Activated gamma-delta T cell treated with Interleukin-2 at 50 U/mL for 16 hours (primary cell): ENCODE measurements around the gene C3.
A peak's percentile ranks its signal among the peaks of the same experiment; 100 is the strongest.
"Not testable (repeated sequence)": the region's sequence is repeated elsewhere in the genome, so short reads cannot be mapped to it uniquely, and the experiment has no call there.

Source experiments
- DNase-seq: peaks from one replicate; pipeline ENCODE4 v3.0.0-alpha.2; 2020

The C3 gene

GRCh38 chr19:6720369-6721137, at the start of gene C3:
C3 (minus strand) TSS chr19:6720650; CDS start chr19:6720589, 61 bp downstream.
- no peak for DNase-seq

GRCh38 chr19:6769006-6769619, 48.7 kb upstream of the C3 start:
- no peak for DNase-seq

GRCh38 chr19:6768236-6768785, 47.9 kb upstream of the C3 start:
- DNase-seq, result no peak

GRCh38 chr19:6767357-6768235, 47.1 kb upstream of the C3 start, which contains the start of gene SH2D3A:
SH2D3A (minus strand) TSS chr19:6767435; CDS start chr19:6763748, 3,687 bp downstream.
- peak; percentile 92 for DNase-seq

GRCh38 chr19:6767081-6767356, 46.6 kb upstream of the C3 start:
- peak; percentile 60 for DNase-seq

- no peak for DNase-seq
Observed at GRCh38 chr19:6766357-6767080, 46.1 kb upstream of the C3 start.

GRCh38 chr19:6765738-6766356, 45.4 kb upstream of the C3 start:
- no peak for DNase-seq

GRCh38 chr19:6762253-6762797, 41.9 kb upstream of the C3 start:
- DNase-seq, result not testable (repeated sequence)

GRCh38 chr19:6761053-6761676, 40.7 kb upstream of the C3 start:
- DNase-seq, result no peak

- DNase-seq, result no peak
Observed at GRCh38 chr19:6760606-6761005, 40.2 kb upstream of the C3 start.

- DNase-seq, result no peak
Observed at GRCh38 chr19:6754653-6755463, 34.4 kb upstream of the C3 start.

GRCh38 chr19:6754136-6754535, 33.7 kb upstream of the C3 start:
- DNase-seq, result no peak

GRCh38 chr19:6753178-6754031, 33.0 kb upstream of the C3 start:
- peak; percentile 70 for DNase-seq

- no peak for DNase-seq
Observed at GRCh38 chr19:6752256-6753177, 32.1 kb upstream of the C3 start.

GRCh38 chr19:6751189-6751588, 30.7 kb upstream of the C3 start:
- no peak for DNase-seq

- no peak for DNase-seq
Observed at GRCh38 chr19:6750062-6750461, 29.6 kb upstream of the C3 start.

- DNase-seq, result not testable (repeated sequence)
Observed at GRCh38 chr19:6748543-6748942, 28.1 kb upstream of the C3 start.

GRCh38 chr19:6745965-6746364, 25.5 kb upstream of the C3 start:
- DNase-seq, result no peak
